ENCODE results near the gene POLR3E.
"Not testable (repeated sequence)": the region's sequence is repeated elsewhere in the genome, so short reads cannot be mapped to it uniquely, and the experiment has no call there.

The POLR3E gene

GRCh38 chr16:22326369-22326652, 29.1 kb downstream of the POLR3E start:
- in situ Hi-C loops (cut with HindIII; ENCODE audit: low pct_ligation_motif_present, low pct_unique_long_range_greater_than_20kb, low sequenced_read_pairs) = no loop called here
- no peak for DNase-seq

GRCh38 chr16:22326771-22327445, 29.7 kb downstream of the POLR3E start:
- no peak for DNase-seq
- in situ Hi-C loops (cut with HindIII; ENCODE audit: low pct_ligation_motif_present, low pct_unique_long_range_greater_than_20kb, low sequenced_read_pairs) = no loop called here

DNA sequence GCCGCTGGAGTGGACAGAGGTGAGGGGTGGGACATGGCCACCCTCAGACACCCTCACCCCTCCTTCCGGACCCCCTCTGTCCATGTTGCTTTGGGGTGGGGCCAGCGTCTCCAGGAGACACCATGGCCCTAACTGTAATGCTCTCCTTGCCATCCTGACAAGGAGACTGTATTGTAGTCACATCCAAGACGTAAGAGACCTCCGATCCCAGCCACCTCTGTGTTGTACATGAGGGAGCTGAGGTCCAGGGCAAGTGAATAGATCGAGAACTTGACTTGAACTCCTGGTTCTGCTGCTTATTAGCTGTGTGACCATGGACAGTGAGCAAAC, 30.2 kb downstream of the POLR3E start:
- DNase-seq = no peak
- in situ Hi-C loops (cut with HindIII; ENCODE audit: low pct_ligation_motif_present, low pct_unique_long_range_greater_than_20kb, low sequenced_read_pairs) = no loop called here

- in situ Hi-C loops (cut with HindIII; ENCODE audit: low pct_ligation_motif_present, low pct_unique_long_range_greater_than_20kb, low sequenced_read_pairs) = no loop called here
These were observed 31.0 kb downstream of the POLR3E start for GRCh38 chr16:22328081-22328725.

DNA sequence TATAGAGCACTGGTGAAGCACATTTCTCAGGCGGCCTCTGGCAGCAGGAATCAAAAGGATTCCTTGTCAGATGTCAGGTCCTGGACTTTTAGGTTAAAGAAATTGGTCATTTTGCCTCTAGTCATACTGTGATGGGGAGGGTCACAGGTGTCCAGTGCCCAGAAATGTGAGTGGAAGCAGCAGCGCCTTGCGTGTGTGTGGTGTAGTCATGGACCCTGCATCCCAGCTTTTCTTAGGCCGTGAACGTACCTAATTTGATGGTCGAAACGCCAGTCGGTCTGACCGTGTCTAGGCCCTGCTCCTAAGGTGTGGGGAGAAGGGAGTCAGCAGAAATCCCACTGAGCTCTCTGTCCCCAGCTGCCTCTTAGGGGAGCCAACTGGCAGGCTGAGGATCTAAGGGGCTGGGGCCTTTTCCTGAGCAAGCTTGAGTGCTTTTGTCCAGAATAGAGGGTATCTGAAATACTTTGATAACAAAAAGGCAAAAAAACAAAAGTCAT, 32.0 kb downstream of the POLR3E start:
- no peak for DNase-seq
- in situ Hi-C loops (cut with HindIII; ENCODE audit: low pct_ligation_motif_present, low pct_unique_long_range_greater_than_20kb, low sequenced_read_pairs) = no loop called here

More at GRCh38 chr16:22328081-22328725, 31.0 kb downstream of the POLR3E start:
- DNase-seq = no peak

DNA sequence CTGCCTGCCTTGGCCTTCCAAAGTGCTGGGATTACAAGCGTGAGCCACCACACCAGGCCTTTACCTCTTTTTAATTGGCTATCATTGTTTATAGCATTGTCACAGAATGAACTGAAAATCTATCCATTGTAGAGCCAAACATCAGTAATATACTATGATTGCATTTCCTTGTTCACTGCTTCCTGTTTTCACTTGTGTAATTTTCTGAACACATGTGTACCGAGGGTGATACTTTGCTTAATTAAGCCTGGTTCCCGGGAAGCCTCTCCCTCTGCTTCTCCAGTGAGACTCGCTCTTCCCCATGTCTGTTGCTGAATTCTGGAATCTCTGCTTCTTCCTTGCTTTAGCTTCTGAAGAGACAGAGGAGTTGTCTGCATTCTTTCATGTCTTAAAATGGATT, 33.1 kb downstream of the POLR3E start:
- no peak for DNase-seq
- in situ Hi-C loops (cut with HindIII; ENCODE audit: low pct_ligation_motif_present, low pct_unique_long_range_greater_than_20kb, low sequenced_read_pairs) = no loop called here

- in situ Hi-C loops (cut with HindIII; ENCODE audit: low pct_ligation_motif_present, low pct_unique_long_range_greater_than_20kb, low sequenced_read_pairs) = no loop called here
- no peak for DNase-seq
These were observed 36.3 kb downstream of the POLR3E start for GRCh38 chr16:22333457-22333994.

- in situ Hi-C loops (cut with HindIII; ENCODE audit: low pct_ligation_motif_present, low pct_unique_long_range_greater_than_20kb, low sequenced_read_pairs) = no loop called here
- no peak for DNase-seq
These were observed 38.5 kb downstream of the POLR3E start for GRCh38 chr16:22335668-22336246.

DNA sequence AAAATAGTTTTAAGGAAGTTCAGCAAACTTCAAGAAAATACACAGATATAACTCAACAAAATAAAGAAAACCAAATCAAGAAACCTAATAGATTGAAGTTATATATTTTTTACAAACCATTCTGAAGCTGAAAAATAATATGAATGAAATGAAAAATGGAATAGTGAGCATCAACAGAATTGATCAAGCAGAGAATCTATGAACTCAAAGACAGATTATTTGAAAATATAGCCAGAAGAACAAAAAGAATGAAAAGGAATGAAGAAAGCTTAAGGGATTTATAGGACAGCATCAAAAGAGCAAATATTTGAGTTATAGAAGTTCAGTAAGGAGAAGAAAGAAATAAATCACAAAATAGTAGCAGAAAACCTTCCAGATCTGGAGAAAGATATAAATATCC, 39.4 kb downstream of the POLR3E start:
- no peak for DNase-seq
- in situ Hi-C loops (cut with HindIII; ENCODE audit: low pct_ligation_motif_present, low pct_unique_long_range_greater_than_20kb, low sequenced_read_pairs) = no loop called here

DNA sequence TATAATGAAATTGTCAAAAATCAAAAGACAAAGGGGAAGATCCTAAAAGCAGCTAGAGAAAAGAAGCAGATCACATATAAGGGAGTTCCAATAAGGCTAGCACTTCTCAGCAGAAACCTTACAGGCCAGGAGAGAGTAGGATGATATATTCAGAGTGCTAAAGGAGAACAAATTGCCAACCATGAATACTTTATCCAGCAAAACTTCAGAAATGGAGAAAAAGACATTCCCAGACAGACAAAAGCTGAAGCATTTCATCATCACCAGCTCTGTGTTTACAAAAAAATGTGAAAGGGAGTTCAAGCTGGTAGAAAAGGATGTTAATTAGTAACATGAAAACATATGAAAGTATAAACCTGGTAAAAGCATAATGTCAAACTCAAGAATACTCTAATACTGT, 39.8 kb downstream of the POLR3E start:
- in situ Hi-C loops (cut with HindIII; ENCODE audit: low pct_ligation_motif_present, low pct_unique_long_range_greater_than_20kb, low sequenced_read_pairs) = no loop called here
- DNase-seq = no peak

DNA sequence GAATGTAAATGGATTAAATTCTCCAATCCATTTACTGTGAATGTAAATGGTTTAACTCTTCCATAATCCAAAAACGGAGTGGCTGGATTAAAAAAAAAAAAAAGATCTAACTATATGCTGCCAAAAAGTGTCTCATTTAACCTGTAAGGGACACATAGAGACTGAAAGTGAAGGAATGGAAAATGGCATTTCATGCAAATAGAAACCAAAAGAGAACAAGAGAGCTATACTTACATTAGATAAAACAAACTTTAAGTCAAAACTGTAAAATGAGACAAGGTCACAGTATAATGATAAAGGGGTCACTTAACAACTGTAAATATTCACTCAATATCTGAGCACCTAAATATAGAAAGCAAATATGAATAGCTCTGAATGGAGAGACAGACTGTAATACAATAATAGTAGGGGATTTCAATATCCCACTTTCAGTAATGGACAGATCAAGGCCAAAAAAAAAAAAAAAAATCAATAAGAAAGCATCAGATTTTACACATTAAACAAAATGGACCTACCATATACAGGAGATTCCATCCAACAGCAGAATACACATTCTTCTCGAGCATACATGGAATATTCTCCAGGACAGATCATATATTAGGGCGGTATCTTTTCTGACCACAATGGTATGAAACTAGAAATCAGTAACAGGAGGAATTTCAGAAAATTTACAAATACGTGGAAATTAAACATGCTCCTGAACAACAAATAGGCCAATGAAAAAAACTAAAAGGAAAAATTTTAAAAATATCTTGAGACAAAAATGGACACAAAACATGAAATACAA, 40.8 kb downstream of the POLR3E start:
- no peak for DNase-seq
- in situ Hi-C loops (cut with HindIII; ENCODE audit: low pct_ligation_motif_present, low pct_unique_long_range_greater_than_20kb, low sequenced_read_pairs) = no loop called here

DNA sequence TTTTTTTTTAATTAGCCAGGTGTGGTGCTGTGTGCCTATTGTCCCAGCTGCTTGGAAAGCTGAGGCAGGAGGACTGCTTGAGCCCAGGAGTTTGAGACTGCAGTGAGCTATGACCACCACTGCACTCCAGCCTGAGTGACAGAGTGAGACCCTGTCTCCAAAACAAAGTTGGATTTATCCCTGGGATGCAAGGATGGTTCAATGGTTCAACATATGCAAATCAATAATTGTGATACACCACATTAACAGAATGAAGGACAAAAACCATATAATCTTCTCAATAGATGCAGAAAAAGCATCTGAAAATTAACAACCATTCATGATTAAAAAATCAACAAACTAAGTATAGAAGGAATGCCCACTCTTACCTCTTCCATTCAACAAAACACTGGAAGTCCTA, 43.7 kb downstream of the POLR3E start:
- DNase-seq = no peak
- in situ Hi-C loops (cut with HindIII; ENCODE audit: low pct_ligation_motif_present, low pct_unique_long_range_greater_than_20kb, low sequenced_read_pairs) = no loop called here

GRCh38 chr16:22342082-22342481, 44.9 kb downstream of the POLR3E start:
- DNase-seq = no peak

DNA sequence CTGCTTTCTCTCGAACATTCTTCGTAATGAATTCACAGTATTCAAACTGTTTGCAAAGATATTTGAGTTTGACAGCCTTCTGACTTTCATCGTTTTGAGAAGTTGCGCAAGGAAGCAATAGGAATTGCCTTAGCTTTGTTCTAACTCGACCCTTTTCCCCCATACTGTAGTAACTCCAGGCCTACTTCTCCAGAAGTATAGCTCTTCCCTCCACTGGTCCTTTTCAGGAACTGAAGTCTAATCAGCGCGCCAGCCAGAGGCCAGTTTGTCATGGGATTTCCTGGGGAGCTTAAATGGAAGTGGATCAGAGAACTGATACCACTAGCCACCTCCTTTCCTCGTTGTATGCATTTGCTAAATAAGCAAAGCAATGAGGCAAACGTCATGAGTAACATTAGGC, 49.3 kb downstream of the POLR3E start:
- in situ Hi-C loops (cut with HindIII; ENCODE audit: low pct_ligation_motif_present, low pct_unique_long_range_greater_than_20kb, low sequenced_read_pairs) = no loop called here

More at GRCh38 chr16:22342082-22342481, 44.9 kb downstream of the POLR3E start:
- in situ Hi-C loops (cut with HindIII; ENCODE audit: low pct_ligation_motif_present, low pct_unique_long_range_greater_than_20kb, low sequenced_read_pairs) = no loop called here

GRCh38 chr16:22347100-22347820, 50.1 kb downstream of the POLR3E start:
- no peak for DNase-seq
- in situ Hi-C loops (cut with HindIII; ENCODE audit: low pct_ligation_motif_present, low pct_unique_long_range_greater_than_20kb, low sequenced_read_pairs) = no loop called here

More for the DNA sequence above, 49.3 kb downstream of the POLR3E start:
- no peak for DNase-seq

DNA sequence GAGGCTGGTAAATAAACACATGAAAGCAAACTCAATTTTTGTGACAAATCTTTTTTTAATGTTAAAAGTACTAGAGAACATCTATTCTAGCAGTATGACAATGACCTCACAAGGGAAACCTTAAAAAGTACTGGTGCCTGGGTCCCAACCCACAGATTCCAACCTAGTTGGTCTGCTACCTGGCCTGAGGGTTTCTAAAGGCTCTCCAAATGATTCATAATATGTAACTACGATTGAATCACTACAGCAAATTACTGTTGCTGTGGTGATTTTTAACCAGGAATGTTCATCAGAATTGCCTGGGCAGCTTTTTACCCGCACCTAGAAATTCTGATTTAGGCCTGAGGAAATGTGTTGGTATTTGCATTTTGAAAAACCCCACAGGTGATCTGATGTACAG, 51.1 kb downstream of the POLR3E start:
- DNase-seq = no peak
- in situ Hi-C loops (cut with HindIII; ENCODE audit: low pct_ligation_motif_present, low pct_unique_long_range_greater_than_20kb, low sequenced_read_pairs) = no loop called here

DNA sequence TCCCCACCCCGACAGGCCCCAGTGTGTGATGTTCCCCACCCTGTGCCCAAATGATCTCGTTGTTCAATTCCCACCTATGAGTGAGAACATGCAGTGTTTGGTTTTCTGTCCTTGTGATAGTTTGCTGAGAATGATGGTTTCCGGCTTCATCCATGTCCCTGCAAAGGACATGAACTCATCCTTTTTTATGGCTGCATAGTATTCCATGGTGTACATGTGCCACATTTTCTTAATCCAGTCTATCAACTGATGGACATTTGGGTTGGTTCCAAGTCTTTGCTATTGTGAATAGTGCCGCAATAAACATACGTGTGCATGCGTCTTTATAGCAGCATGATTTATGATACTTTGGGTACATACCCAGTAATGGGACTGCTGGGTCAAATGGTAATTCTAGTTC, 53.8 kb downstream of the POLR3E start:
- DNase-seq; in situ Hi-C loops (cut with HindIII; ENCODE audit: low pct_ligation_motif_present, low pct_unique_long_range_greater_than_20kb, low sequenced_read_pairs): not testable (repeated sequence)

GRCh38 chr16:22352140-22352539, 54.9 kb downstream of the POLR3E start:
- DNase-seq = no peak
- in situ Hi-C loops (cut with HindIII; ENCODE audit: low pct_ligation_motif_present, low pct_unique_long_range_greater_than_20kb, low sequenced_read_pairs) = no loop called here

GRCh38 chr16:22352723-22353122, 55.5 kb downstream of the POLR3E start:
- in situ Hi-C loops (cut with HindIII; ENCODE audit: low pct_ligation_motif_present, low pct_unique_long_range_greater_than_20kb, low sequenced_read_pairs) = no loop called here

More at GRCh38 chr16:22352723-22353122, 55.5 kb downstream of the POLR3E start:
- DNase-seq = no peak
